Measurements from ENCODE around the gene CEP170.
A peak's percentile ranks its signal among the peaks of the same experiment; 100 is the strongest.

The CEP170 gene

DNA sequence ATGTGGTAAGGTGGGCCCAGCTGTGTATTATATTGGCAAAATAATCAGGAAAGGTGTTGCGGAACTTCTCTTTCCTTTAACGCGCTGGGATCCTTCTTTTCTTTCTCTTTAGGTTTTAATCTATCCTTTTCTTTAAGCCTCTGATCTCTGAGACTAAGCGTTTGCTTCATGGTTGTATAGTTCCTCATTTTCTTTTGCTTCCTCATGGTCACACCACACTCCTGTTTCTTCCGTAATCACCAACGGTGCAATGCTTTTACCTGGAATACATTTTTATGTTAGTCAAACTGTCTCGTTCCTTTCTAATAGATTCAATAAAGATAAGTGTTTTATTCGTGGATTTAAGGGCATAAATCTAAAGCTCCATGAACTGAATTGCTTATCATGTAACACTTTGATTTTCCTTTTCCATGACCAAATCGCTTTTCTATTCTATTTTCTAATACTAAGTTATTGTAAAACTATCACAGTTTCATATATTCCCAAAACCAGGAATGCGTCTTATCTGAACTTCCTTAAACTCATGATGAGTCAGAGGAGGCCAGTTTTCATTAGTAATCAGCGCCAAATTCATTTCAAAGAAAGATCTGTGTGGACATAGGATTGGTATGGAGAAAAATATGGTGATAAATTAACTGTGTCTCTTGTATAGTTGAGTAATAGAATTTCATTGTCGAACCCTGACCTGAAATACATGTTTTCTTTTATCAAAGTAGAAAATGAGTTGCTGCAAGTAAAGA lies 13.0 kb upstream of the CEP170 start:
- no peak for DNase-seq (ENCODE audit: low read depth)

GRCh38 chr1:243267471-243267880 lies 12.4 kb upstream of the CEP170 start:
- no peak for DNase-seq (ENCODE audit: low read depth)

- no peak for DNase-seq (ENCODE audit: low read depth)
Measured at GRCh38 chr1:243266231-243266630, 11.2 kb upstream of the CEP170 start.

- DNase-seq (ENCODE audit: low read depth) = peak; percentile 54
Measured at GRCh38 chr1:243264717-243265116, 9.6 kb upstream of the CEP170 start.

DNA sequence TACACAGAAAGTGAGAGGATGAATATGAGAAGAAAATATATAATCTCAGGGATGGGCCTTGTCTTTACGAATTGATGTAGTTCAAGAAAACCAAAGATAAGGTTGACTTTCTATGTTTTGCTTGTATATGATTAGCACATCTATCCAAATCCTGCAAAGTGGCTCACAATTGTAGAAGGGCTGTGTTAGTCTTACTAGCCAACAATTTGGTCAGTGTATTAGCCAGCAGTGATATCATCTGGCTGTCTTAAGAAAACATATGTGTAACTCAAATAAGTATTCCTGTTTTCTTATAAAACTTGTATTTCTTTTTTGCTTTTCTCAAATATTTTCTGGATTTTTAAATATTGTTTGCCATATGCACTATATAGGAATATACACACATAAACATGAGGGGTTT lies 6.3 kb upstream of the CEP170 start:
- DNase-seq (ENCODE audit: low read depth) = no peak

DNA sequence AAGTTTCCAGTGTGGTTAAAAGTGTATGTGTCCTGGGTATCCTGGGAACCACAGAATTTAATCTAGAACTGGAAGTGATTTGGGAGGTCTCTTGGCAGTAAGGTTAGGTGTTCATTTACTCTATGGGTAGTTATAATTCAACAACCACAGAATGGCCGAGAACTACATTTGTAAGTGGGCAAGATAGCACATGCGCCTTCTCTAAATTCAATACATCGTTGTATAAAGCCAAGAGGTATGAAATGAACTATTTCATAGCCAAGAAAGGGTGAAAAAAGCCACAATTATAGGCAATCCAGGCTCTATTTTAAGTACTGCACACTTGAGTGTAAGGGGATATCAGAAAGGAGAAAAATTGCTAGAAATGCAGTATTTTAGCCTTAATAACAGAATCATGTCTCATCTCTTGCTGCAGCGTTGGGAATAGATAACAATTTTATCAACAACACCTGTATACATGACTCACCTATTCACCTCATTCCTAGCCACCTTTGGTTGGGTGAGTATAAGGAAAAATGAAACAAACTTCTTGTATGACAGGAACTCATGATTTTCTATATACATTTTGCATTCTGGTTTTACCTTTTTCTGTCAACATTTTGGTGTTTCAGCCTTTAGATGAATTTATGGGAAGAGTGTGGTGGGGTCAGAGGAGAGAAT lies 5.3 kb upstream of the CEP170 start:
- DNase-seq (ENCODE audit: low read depth) = no peak

- no peak for DNase-seq (ENCODE audit: low read depth)
Measured at GRCh38 chr1:243258731-243259130, 3.6 kb upstream of the CEP170 start.

- DNase-seq (ENCODE audit: low read depth) = no peak
Measured at GRCh38 chr1:243257189-243257588, 2.1 kb upstream of the CEP170 start.

DNA sequence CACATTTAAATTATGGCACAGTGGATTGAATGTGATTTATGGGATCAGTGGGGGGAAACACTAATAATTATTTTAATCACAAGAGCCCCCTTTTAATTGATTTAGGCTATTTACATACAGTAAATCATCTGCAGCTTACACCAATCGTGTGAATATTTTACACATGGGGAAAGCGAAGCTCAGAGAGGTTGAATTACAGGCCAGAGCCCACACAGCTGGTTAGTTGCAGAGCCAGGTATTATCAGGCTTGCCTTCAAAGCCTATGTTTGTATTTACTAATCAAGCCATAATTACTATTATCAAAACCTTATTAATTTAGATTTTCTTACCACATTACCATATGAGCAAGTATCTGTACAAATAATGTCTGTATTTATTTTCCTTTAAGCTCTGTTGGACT lies 1.5 kb upstream of the CEP170 start:
- no peak for DNase-seq (ENCODE audit: low read depth)

DNA sequence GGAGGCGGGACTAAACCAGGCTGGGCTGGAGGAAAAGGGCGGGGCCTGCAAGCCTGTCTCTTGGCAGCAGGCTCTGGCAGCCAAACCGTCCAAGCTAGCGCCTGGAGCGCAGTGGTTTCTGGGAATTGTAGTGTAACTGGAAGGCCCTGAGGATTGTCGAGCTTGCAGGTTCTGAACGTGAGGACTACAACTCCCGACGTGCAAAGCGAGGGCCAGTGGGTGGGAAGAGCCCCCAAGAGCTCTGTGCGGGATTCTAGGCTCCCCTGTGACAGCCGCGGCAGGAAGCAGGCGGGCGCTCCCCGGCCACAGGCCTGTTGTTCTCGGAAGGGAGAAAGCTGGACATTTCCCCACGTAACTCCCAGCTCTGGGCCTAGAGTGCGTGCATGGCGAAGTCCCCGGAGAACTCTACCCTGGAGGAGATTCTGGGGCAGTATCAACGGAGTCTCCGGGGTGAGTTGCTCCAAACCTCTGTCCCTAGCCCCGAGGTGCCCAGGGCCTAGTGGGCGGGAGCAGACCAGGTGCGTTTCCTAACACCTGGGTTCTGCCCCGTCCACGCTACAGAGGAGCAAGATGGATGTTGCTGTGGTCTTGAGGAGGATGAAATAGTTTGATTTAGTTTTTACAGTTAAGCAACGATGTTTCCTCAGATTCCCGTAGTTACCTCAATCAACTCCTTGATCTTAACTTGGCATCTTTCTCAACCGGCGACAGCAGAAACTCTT lies 871 bp upstream of the CEP170 start, which contains the start of gene SDCCAG8:
Gene SDCCAG8, plus strand, starts transcription at position 251 of the 722 bp plus-strand sequence. Its CDS starts 133 bp downstream, at position 384.
- DNase-seq (ENCODE audit: low read depth) = peak; percentile 97

- DNase-seq (ENCODE audit: low read depth) = peak; percentile 34
Measured at GRCh38 chr1:243254233-243254926, 701 bp downstream of the CEP170 start.

DNA sequence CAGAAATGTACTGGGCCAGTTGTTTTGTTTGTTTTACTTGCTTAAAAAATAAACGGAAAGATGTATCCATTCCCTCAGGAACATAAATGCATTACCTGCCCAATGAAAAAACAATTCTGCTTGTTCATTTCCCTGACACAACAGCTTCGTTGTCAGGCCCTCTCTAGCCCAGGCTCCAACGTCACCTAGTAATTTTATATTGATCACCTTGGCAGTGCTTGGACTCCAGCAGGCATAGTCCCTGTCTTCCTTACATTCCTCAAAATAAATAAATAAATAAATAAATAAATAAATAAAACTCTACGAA lies 1.2 kb downstream of the CEP170 start:
- no peak for DNase-seq (ENCODE audit: low read depth)

DNA sequence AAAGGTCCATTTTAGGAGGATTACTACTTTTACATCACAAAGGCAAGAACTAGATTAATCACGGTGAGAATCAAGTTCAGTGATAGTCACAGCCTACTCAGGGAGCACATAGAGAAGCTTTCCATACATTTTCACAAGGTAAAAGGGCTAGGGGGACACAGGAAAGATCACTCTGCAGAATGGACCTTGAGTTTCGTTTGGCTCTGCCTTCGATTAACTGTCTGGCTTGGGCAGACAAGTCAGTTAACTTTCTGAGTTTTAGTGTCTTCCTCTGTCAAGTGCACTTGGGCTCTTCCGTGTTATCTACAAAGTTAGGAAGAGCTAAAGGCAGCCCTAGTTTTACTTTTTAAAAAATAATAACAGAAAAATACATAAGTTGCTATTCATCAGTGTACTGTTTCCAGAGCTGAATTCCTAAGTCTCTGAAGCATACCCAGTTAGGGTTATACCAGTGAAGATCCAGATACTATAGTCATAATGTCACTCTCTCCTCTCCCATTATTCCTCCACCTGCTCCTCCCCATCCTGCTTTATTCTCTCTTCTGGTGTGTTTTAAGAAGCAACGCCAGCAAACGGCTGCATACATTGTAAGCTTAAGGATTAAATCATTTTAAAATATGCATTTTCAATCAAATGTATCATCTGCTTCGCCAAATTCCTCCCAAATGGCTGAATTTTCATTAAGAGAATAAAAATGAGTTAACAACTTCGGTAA lies 1.7 kb downstream of the CEP170 start:
- DNase-seq (ENCODE audit: low read depth) = no peak

DNA sequence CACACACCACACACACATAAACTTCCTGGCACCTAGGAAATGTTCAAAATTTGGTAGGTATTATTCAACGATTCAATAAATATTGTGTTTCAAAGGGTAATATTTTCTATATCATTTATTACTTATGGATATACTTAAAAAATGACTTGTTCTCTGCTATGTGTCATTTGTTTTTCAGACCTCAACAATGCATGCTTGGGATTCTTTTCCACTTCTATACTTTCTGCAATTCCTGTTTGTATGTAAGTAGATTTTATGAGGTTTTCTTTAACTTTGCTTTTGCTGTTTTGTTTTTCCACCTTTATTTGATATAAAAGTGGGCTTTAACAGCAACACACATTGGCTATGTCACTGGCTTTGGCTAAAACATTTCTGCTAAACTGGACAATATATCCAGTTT lies 3.5 kb downstream of the CEP170 start:
- DNase-seq (ENCODE audit: low read depth) = no peak

DNA sequence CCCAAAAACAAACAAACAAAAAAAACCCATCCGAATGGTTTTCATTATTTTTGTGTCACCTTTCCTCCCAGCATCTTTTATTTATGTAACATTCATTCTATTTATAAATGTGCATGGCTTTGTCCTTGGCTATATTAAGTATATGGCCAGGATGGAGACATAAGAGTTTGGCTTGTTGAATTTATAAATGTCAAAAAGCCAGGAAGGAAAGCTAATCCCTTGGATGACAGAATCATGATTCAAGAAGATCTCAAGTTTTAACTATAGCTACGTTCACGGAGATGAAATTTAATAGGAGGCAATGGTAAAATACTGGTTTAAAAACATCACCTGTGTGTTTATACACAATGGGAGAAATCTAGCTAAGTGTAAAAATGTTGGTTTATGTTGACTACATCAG lies 5.0 kb downstream of the CEP170 start:
- DNase-seq (ENCODE audit: low read depth) = no peak

DNA sequence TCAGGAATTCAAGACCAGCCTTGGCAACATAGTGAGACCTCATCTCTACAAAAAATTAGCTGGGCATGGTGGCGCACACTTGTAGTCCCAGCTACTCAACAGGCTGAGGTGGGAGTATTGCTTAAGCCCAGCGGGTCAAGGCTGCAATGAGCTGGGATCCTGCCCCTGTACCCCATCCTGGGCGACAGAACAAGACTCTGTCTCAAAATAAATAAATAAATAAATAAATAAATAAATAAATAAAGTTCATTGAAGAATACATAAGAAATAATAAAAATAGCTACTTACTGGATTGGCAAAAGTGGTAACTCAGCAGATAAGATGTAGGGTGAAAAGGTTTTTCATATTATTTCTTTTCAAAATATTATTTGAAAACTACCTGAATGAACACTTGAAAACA lies 5.9 kb downstream of the CEP170 start:
- no peak for DNase-seq (ENCODE audit: low read depth)

DNA sequence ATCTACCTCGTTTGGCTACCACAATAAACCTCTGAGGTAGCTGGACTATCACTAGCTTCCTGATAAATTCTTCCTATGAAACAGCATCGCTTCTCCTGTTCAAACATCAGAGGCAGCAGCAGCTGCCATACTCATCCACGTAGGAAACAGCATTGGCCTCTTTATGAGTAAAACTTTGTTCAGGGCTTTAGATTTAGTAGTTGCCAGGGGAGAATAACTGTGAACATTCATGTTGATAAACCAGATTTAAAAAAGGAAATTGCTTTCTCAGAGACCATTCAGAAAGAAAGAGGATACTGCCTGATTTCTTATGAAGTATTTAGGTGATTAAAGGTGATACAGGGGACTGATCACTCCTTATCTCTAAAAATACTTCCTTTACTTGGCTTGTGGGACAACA lies 7.2 kb downstream of the CEP170 start:
- no peak for DNase-seq (ENCODE audit: low read depth)

- no peak for DNase-seq (ENCODE audit: low read depth)
Measured at GRCh38 chr1:243246916-243247315, 8.2 kb downstream of the CEP170 start.

- no peak for DNase-seq (ENCODE audit: low read depth)
Measured at GRCh38 chr1:243244432-243244841, 10.6 kb downstream of the CEP170 start.

- no peak for DNase-seq (ENCODE audit: low read depth)
Measured at GRCh38 chr1:243236604-243237252, 18.4 kb downstream of the CEP170 start.

DNA sequence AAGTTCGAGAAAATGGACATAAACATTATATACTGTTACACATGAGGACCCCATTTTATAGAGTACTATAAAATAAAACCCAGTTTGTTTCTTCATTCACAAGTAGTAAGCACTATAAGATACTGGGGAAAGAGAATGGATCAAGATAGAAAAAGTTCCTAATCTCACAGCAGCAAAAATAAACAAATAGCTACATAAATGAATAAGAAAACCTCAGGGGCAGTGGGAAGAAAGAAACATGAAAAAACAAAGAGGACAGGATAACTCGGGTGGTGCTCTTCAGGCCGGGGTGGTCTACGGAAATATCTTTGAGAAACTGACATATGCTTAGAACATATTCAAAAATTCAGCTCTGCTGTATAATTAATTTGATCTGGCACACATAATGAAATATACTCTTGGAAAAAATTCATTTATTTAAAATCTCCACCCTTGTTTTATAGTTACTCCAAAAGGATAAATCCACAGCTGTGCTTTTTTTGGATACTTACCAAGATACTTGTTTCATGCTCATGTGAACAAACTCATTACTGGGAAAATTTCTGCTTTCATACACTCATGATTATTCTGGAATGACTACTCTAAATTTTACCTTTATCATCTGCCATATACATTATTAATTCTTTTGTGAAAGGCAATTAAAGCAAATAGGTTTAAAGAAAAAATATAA lies 20.0 kb downstream of the CEP170 start:
- no peak for DNase-seq (ENCODE audit: low read depth)

All from GM04503 (cell line).